Measurements from ENCODE around the gene PATJ. TPM values are rescaled to one million over a fixed set of nuclear protein-coding genes. Genes with fewer than 3 reads are reported as not detected.

PATJ gene
- total RNA-seq, 1 experiment from 2014 or later, result 47.3 TPM

DNA sequence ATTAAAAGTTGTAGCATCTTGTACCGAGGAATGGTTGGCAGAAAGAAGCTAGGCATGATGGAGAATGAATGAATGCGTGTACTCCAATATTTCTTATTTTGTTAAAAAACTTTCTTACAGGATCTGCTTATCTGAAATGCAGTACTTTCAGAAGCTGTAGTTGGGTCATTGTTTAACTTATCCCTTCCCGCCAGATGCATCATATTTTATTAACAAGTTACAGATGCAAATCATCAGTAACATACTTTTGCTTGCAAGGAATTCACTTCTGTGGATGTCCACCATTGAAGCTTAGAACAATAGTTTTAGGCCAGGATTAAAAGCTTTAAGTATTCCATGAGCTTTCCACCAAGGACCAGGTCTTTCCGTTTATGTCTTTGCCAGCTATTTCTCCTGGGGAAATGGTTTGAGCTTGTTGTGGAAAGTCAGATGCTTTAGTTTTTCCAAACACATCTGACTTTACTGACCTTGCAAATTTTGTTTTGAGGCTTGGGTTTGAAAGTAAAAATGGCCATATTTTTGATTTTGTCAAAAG, 65.4 kb downstream of the PATJ start:
- no peak overlapping the region for H2BK5ac ChIP-seq (ENCODE audit: insufficient read length, low read length)
- no peak for DNase-seq
- H3K27ac ChIP-seq (ENCODE audit: insufficient read length, low read depth, low read length), result no peak overlapping the region
- Mint-ChIP-seq H3K4me3 (no peak overlapping the region), H3K36me3 (ENCODE audit: insufficient read depth in 1 of 3, low read depth in 3 of 3) (peaks cover 11 to 59% (median 35%) of the 10 kb centered on the region in 3 experiments; a peak in 6 of 7 replicates), H3K9me3 (no peaks in the 10 kb centered on the region), H3K27me3 (ENCODE audit: low read depth) (no peaks in the 10 kb centered on the region), H3K27ac (no peak overlapping the region), H3K4me1 (no peaks in the 10 kb centered on the region)
- no peaks in the 10 kb centered on the region for H3K79me2 ChIP-seq (ENCODE audit: insufficient read depth, low read length)
- TF ChIP-seq, protein P1, sequence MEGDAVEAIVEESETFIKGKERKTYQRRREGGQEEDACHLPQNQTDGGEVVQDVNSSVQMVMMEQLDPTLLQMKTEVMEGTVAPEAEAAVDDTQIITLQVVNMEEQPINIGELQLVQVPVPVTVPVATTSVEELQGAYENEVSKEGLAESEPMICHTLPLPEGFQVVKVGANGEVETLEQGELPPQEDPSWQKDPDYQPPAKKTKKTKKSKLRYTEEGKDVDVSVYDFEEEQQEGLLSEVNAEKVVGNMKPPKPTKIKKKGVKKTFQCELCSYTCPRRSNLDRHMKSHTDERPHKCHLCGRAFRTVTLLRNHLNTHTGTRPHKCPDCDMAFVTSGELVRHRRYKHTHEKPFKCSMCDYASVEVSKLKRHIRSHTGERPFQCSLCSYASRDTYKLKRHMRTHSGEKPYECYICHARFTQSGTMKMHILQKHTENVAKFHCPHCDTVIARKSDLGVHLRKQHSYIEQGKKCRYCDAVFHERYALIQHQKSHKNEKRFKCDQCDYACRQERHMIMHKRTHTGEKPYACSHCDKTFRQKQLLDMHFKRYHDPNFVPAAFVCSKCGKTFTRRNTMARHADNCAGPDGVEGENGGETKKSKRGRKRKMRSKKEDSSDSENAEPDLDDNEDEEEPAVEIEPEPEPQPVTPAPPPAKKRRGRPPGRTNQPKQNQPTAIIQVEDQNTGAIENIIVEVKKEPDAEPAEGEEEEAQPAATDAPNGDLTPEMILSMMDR (conservative IDR thresholded peaks at IDR 0.05), result no peak
- no CpG with 5 or more reads among the region's 4 CpGs for WGBS (ENCODE audit: extremely low coverage, insufficient read length, low lambda C conversion rate)
- H3K4me1 ChIP-seq (ENCODE audit: insufficient read depth, low read length), result no peaks in the 10 kb centered on the region
- no peaks in the 10 kb centered on the region for H3K27me3 ChIP-seq (ENCODE audit: insufficient read depth, low read length)
- H3K4me2 ChIP-seq (ENCODE audit: insufficient read depth, insufficient read length, low read length), result no peak overlapping the region
- no peak overlapping the region for H3K14ac ChIP-seq (ENCODE audit: insufficient read depth, low read length)
- H3T11ph ChIP-seq (ENCODE audit: low read length), result no peak overlapping the region
- no peak overlapping the region for H2AK5ac ChIP-seq (ENCODE audit: insufficient read length, low read length)
- no peak overlapping the region for H2BK120ac ChIP-seq (ENCODE audit: low read depth, low read length, poor library complexity, severe bottlenecking)
- no peak overlapping the region for H2BK15ac ChIP-seq (ENCODE audit: low read depth, low read length)
- no peaks in the 10 kb centered on the region for H3K23me2 ChIP-seq (ENCODE audit: insufficient read length, low read depth, low read length, poor library complexity, severe bottlenecking)
- H2BK20ac ChIP-seq (ENCODE audit: low read depth, low read length, poor library complexity, severe bottlenecking), result no peak overlapping the region
- H2AFZ ChIP-seq (ENCODE audit: low read length), result no peak overlapping the region
- H4K91ac ChIP-seq (ENCODE audit: insufficient read length, low read depth, low read length), result no peak overlapping the region
- no peak overlapping the region for H4K8ac ChIP-seq (replicated peaks; ENCODE audit: insufficient read length, low read depth, low read length)
- H3K23ac ChIP-seq (ENCODE audit: insufficient read length, low read depth, low read length), result no peak overlapping the region
- H4K20me1 ChIP-seq (ENCODE audit: control insufficient read depth, insufficient read depth, insufficient read length), result no peaks in the 10 kb centered on the region
- H3K56ac ChIP-seq (ENCODE audit: insufficient read length, low read depth, low read length), result no peak overlapping the region
- H3K9ac ChIP-seq (ENCODE audit: extremely low read depth, insufficient read length, low read length), result no peak overlapping the region
- H3K79me1 ChIP-seq (ENCODE audit: insufficient read depth, low read depth, low read length, poor library complexity, severe bottlenecking), result no peaks in the 10 kb centered on the region
- no peak overlapping the region for H2BK12ac ChIP-seq (ENCODE audit: insufficient read length, low read depth, low read length)
- H3K9me3 ChIP-seq (ENCODE audit: control insufficient read depth, low read depth, low read length), result no peaks in the 10 kb centered on the region
- H3K18ac ChIP-seq (ENCODE audit: insufficient read length, low read depth, low read length), result no peak overlapping the region
- no peak overlapping the region for H3K4ac ChIP-seq (ENCODE audit: low read depth, low read length)
- no peak overlapping the region for H4K5ac ChIP-seq (ENCODE audit: insufficient read length, low read depth, low read length)

Data from H9 (cell line).